HuH-7 (cell line): ENCODE measurements around the gene GPC1.

Source experiments
- DNase-seq: peaks from one replicate; pipeline ENCODE4 v3.0.0; 2011; ENCODE audit warnings: low spot score

GPC1 gene

DNA sequence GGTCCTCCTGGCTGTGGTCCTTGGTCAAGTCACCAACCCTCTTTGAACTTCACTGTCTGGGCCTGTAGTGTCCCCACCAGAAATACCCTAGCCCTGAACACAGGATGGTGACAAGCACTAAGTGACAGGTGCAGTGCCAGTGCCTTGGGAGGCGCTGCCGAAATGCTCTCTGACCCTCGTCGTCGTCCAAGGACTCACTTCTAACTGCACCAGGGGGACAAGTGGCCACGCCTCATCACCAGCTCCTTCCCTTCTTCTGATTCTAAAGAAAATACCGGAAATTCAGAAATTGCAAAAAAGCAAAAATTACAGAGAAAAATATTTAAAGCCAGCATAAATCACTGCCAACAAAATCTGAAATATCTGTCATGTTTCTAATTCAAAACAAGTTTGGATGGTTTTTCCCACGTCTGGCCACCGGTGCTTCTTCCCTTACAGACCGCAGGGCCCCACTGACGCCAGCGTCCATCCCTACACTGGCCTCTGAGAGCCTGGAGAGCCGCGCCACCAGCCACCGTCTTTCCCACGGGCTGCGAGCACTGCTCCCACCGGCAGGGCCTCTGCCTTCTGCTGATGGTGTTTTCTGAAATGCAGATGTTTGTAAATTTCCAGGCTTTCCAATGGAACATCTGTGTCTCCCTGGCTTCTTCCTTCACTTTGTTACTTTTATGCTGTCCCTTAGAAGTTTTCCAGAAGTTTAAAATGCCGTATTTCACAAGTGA is 37.4 kb upstream of the GPC1 start:
- DNase-seq = no peak

DNA sequence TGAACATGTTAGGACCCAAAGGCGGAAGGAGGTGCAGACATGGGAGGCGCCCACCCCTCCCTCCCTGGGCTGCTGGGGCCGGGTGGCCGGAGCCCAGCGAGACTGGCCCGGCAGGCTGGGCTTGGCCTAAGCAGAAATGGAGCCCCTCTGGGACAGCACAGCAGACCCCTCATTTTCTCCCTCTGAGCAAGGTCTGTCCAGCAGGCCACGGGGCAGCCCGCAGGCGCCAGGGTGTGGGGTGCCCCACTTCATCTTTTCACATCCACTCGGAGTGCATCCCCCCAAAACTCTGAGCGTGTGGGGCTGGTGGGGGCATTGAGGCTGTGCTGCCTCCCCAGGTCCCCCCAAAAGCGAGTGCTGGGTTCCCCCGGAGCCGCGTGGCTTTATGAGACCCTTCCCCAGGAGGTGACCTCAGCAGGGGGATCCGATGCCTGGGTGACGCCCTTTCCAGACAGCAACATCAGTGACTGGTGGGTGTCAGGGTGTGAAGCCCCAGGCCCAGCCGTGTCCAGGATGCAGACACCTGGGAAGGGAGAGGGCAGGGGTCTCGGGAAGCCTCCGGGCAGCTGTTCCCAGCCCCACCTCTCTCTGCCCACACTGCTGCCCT is 36.7 kb upstream of the GPC1 start:
- no peak for DNase-seq

DNA sequence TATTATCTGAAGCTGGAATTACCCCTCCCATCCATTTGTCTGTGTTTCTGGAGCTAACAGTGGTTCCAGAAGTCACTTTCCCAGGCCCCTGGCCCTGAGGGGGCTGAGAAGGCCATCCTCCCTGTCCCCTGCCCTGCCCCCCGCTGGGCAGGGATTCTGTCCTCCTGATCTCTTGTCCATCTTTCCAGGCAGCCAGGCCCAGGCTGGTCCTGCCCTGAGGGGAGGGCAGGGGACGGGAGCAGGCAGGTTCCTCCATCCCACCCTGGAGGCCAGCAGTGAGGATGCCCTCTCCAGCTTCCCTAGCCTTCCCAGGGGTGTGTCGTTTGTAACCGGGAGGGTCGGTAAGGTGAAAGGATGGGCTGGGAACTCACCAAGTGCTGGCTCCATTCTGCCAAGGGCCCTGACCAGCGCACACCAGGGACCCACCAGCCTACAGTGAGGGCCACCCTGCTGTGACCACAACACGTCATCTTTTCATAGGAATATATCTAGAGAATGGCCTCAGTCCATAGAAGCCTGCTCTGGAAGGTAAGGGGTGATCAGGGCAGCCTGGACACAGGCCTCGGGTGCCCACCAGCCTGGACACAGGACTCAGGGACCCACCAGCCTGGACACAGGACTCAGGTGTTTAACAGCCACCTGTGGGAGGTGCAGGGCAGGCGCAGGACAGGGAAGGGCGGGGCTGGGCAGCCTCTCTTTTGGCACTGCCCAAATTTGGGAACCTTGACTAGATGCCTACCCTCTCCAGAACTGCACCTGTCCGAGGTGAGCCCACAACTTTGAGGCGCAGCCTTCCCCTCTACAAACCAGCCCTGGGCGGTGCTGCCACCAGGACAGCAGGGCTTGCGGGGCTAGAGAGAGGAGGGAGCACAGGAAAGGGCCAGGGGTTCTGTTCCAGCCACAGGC is 35.8 kb upstream of the GPC1 start:
- DNase-seq = no peak

DNA sequence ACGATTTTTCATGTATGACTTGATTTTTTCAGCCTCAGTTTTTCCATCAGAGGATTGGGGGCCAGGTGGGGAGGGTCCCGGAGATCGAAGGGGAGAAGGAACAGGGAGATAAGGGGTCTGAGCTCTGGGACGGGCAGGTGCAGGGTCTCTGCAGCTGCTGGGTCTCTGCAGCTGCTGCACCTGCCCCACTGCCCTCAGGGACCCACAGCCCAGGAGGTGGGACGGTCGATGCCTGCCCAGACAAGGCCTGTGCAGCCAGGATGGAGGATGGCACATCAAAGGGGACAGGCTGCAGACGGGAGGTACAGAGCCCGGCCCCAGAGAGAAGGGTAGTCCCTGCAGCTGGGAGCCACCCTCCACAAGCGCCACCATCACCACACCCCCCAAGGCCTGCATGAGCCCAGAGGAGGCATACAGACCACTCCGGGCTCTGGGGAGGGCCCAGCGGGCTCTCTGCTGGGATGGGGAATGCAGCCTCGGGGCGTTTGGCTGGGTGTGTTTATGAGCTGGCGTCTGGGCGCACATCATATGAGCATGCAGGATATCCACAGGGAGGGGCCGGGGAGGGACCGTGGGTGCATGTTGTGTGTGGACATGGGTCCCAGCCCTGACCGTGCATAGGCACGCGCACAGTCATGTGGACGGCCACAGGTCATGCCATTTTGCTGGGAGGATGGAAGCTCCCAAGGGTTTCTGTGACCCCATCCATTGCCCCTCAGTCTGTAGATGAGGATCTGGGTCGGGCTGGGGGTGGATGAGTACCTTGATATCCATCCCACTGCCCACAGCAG is 34.9 kb upstream of the GPC1 start:
- DNase-seq = no peak

DNA sequence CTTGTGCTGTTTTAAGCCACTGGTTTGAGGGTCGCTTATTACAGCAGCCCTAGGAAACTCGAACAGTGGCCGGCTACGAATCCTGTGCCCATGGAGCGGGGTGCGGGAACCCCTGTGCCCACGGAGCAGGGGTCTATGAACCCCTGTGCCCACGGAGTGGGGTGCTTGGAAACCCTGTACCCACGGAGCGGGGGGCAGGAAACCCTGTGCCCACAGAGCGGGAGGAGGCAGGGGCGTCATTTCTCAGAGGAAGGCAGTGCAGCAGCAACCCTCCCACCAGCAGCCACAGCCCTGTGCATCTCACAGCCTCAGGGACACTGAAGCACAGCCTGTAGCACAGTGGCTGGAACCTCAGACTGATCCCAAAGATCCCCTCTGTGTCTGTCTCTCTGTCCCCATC is 34.2 kb upstream of the GPC1 start:
- DNase-seq = no peak

DNA sequence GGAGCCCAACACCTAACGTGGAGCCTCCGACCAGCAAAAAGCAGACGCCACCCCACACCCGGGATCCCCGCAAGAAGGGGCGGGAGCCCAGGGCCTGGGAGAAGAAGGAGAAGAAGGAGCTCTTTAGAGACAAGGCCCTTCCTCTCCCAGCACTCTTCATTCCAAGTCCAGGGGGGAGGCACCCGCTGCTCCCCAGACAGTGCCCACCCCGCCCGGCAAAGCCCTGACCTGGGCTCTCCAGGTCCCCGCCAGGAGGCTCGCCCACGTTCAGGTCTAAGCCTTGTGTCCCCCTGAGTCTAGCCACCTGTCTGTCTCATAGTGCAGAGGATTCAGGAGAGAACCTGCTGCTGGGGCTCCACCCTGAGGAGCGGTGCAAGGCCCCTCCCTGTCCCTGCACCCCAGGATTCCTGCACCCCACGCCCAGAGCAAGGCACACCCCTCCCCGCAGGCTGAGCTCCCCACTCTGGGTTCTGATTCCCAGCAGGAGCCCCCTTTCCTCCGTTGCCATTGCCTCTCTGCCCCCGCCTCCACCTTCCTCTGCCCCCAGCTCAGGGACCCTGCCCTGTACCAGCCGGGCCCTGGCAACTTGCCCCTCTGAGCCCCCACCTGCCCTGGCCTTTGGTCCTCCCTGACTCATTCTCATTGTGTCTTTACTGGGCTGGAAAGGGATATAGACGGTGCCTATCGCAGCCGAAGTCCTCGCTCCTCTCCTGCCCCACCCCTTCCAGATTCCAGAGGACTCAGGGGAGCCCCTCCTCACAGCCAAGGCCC is 33.5 kb upstream of the GPC1 start:
- no peak for DNase-seq

DNA sequence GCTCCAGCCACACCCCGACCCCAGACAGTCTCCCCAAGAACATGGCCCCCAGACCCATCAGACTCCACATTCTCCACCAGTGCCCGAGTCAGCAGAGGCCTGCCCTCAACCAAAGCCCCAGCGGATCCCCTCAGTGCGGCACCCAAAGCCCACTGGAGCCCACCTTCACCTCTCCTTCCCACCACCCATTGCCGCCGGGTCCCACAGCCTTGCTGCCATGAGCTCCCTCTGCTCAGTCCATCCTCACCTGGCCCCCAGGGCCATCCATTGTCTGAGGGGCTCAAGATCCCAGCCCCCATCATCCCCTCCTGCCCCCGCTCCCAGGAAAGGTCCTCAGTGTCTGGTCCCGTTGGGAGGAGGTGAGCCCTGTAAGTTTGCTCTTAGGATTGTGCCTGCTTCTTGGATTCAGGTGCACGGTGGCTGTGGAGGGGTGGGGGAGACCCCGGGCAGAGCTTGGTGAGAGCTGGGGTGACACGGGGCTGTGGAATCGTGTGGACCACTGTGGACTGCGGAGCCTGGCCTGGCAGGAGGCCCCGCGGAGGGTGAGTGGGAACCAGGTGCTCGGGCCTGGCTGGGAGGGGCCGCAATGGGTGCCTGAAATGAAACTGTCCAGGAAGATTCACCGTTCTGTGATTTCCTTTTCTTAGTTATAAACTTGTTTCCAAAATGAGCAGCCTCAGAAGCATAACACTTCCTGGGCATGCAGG is 32.7 kb upstream of the GPC1 start:
- no peak for DNase-seq

DNA sequence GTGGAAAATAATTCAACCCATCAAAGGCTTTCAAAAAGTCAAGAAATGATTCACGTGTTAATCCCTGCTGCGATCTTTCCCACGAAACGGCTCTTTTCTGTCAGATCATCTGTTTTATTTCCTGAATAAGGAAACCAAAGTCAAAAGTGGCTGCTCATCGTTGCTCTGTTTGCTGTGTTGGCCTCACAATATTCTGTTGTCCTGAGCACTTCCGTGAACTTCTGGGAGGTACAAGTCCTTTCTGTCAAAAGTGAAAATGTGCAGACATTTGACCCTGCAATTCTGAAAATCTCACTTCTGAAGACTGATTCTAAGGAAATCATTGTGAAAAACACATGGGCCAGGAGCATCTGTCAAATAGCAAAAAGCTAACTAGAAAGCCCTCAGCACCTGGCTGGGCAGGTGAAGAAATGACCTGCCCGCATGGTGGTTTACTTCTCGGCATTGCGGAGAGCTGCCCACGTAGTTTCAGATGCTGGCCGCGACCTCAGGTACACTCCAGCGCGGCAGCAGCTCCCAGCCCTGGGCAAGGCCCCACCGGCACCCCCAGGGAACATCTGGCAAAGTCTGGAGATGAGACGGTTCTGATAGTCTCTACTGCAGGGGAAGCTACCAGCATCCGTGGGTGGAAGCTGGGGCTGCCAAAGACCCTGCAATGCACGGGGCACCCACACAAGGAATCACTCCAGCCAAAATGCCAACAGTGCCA is 31.9 kb upstream of the GPC1 start:
- DNase-seq = no peak

DNA sequence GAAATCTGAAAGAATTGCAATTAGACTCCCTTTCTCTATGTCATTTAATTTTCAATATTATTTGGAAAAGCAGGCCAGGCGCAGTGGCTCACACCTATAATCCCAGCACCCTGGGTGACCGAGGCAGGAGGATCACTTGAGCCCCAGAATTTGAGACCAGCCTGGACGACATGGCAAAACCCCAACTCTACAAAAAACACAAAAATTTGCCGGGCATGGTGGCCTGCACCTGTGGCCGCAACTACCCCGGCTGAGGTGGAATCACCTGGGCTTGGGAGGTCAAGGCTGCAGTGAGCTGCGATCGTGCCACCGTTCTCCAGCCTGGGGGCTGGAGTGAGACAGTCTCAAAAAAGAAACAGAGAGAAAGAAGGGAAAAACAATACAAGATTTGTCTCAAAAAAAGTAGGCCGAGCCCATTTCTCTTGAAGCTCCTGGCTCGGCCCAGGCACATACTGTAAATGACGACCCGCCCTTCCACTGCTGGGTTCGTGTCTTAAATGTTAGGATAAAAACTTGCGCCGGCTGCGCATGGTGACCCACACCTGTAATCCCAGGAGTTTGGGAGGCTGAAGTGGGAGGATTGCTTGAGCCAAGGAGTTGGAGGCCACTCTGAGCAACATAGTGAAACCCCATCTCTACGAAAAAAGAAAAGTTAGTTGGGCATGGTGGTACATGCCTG is 31.1 kb upstream of the GPC1 start:
- no peak for DNase-seq

DNA sequence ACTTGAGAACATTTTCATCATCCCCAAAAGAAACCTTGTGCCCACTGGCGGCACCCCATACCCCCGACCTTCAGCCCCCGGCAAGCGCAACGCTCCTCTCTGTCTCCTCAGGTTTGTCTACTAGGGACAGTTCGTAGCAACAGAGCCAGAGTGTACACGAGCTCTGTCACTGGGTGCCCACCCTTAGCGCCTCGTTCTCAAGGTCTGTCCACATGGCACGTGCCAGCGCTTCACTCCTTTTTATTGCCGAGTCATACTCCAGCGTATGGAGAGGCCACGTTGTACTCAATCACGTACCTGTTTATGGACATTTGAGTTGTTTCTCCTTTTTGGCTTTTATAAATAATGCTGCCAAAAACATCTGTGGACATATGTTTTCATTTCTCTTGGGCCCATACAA is 30.3 kb upstream of the GPC1 start:
- no peak for DNase-seq

DNA sequence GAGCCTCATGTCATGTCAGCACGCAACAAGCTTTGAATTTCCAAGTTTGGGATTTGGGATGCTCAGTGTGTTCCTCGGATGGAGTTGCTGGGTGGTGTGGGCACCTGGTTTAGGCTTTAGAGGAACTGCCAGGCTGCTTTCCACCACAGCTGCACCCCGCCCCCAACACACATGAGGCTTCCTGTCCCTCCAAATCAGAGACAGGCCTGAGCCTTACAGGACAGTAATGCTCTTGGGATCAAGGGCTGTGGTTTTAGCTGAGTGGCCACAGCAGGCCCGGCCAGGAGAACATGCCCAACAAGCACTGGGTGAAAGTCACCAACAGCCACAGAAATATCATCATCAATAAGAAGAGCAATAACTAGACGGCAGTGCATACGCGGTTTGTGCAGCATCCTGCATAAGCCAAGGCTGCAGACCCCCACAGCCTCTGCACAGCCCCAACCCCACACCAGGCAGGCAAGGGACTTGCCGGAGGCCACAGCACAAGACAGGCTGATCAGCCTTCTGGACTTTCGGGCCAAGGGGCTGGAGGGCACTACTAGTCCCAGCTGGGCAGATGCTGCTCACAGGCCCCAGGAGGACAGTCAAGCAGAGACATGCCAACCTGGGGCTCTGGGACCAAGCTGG is 29.7 kb upstream of the GPC1 start:
- no peak for DNase-seq

DNA sequence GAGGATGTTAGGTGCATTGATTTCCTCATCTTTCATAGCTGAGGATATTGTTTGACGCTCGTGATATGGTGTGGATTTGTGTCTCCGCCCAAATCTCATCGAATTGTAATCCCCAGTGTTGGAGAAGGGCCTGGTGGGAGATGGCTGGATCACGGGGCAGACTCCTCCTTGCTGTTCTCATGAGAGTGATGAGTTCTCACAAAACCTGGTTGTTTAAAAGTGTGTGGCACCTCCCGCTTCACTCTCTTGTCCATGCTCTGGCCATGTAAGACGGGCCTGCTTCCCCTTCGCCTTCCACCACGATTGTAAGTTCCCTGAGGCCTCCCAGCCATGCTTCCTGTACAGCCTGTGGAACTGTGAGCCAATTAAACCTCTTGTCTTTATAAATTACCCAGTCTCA is 28.4 kb upstream of the GPC1 start:
- no peak for DNase-seq

DNA sequence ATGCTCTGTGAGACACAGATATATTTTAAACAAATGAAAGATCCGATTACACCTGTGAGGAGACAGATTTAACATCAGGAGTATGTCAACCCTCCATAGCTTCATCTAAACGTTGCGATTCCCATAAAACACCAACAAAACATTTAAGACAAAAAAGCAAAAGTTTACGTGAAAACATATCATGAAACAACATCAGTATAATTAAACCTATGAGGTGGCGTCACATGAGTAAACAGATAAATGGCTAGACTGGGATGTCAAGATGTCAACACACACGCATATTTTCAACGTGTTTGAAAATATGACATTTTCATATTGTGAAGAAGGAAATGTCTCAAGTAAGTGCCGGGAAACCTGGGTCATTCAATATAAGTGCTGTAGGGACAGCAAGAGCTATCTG is 25.5 kb upstream of the GPC1 start:
- no peak for DNase-seq

DNA sequence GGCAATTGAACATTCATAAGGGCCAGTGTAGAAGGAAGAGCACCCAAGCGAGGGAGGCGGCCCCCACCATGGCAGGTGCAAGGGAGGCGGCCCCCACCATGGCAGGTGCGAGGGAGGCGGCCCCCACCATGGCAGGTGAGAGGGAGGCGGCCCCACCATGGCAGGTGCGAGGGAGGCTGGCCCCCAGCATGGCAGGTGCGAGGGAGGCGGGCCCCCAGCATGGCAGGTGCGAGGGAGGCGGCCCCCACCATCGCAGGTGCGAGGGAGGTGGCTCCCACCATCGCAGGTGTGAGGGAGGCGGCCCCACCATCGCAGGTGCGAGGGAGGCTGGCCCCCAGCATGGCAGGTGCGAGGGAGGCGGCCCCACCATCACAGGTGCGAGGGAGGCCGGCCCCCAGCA is 24.7 kb upstream of the GPC1 start:
- DNase-seq = no peak

DNA sequence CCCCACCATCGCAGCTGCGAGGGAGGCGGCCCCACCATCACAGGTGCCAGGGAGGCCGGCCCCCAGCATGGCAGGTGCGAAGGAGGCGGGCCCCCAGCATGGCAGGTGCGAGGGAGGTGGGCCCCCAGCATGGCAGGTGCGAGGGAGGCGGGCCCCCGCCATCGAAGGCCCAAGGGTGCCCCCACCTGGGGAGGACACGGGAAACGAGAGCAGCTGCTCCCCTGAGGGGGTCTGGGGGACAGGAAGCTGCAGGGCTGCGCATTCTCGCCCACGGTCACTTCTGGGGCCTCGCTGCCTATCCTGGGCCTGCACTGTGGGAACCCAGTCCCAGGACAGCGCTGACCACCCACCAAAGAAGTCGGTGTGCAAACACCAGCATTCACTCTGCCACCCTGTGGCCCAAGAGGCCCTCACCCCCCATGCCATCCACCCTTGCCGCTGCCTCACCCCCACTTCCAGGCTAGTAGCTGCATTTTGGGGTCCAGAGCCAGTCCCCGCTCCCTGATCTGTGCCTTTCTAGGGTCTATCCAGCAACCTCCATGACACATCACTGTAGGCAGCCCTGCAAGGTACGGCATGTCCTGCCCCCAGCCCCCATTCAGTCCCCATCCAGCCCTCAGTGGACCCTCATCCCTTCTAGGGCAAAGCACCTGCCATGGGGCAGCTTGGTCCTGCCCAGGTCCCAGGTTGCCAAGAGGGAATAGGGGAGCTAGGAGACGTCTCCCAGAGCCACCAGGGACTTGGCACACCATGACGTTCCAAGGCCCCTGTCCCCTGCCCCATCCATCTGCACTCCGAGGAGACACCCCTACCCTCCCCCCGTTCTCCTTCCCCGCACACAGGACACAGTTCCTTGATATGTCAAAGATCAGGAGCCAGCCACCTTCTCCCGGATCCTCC is 24.0 kb upstream of the GPC1 start:
- DNase-seq = no peak

DNA sequence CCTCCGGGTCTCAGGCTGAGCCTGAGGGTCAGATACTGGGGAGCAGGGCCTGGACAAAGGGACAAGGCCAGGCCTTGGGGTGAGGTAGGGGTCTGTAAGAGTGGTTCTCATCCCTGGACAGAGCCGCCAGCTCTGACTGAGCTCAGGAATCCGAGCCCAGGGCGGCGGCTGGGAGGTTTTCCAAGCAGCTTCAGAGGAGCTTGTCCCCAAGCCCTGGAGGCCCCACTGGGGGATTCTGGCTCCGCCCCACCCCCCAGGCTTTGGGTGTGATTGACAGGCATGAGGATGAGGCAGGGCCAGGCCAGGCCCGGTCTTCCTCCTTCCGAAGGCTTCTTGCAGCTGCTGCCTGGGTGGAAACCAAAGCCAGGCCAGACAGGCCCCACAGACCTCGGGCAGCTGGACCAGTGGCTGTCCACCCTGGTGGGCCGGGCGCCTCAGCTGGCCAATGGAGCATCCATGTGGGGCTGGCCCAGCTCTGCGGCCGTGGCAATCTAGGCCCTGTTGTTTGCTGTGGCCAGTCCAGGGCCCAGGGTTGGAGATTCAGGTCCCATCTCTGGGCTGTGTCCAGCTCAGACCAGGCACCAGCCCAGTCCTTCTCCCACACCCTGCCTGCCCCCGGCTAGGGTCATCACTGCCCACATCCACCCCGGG is 23.1 kb upstream of the GPC1 start:
- DNase-seq = no peak

DNA sequence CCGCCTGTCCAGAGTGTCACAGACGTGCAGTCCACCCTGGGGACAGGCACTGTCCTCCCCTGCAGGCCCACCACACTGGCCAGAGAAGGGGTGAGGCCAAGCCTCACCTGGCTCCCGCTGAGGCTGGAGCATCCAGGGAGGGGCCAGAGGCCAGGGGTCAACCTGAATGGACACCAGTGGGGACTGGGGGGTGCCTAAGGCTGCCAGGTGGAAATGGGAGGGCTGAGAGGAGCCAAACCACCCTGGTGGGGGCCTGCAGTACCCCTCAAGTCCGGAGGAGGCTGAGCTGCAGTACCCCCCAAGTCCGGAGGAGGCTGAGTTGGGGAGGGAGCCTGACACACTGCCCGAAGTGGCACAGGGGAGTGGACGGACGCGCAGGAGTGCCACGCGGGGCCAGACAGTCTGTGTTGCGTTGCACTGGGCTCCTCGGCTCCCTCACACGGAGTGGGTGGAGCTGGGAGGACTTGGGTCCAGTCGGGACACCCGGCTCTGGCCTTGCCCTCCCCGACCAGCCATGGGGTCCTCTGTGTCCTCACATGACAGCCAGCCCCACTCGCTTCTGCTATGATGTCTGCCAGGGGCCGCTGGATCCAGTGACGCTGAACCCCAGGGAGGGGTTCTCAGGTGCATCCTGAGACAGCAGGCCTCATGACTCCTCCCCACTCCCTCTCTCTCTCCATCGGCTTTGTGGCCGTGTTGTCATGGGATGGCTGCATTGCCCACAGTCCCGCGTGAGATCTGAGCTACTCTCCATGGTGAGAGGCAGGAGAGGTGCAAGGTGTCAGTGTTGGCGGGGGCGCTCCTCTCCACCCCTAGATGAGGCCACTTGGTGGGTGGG is 22.3 kb upstream of the GPC1 start:
- DNase-seq = no peak
